Measurements from ENCODE around the gene CCNL2.
"Not testable (repeated sequence)": the region's sequence is repeated elsewhere in the genome, so short reads cannot be mapped to it uniquely, and the experiment has no call there.

The CCNL2 gene

GRCh38 chr1:1430114-1430982 is 31.2 kb upstream of the CCNL2 start:
- Histone ChIP-seq H3K9me3 (ENCODE audit: insufficient read depth, low read length) (no peaks in the 10 kb centered on the region), H3K4me1 (ENCODE audit: low read length) (no peaks in the 10 kb centered on the region), H3K27me3 (ENCODE audit: low read depth, low read length) (no peaks in the 10 kb centered on the region), H3K4me3 (ENCODE audit: low read length) (no peak overlapping the region), H2AFZ (ENCODE audit: low read depth, low read length) (no peak overlapping the region), H3K4me2 (ENCODE audit: low read length) (no peak overlapping the region), H3K9ac (ENCODE audit: low read length) (no peak overlapping the region), H3K36me3 (replicated peaks; ENCODE audit: low read depth, low read length) (no peaks in the 10 kb centered on the region), H3K79me2 (ENCODE audit: low read length) (no peaks in the 10 kb centered on the region), H4K20me1 (ENCODE audit: insufficient read depth, low read length) (no peaks in the 10 kb centered on the region), H3K27ac (ENCODE audit: low read length) (no peak overlapping the region)
- no peak for TF ChIP-seq EZH2phosphoT487 (IDR thresholded peaks at IDR 0.05; ENCODE audit: low read depth)
- TF ChIP-seq CTCF (IDR thresholded peaks at IDR 0.05; ENCODE audit: low read depth, low read length), result no peak

- H3K4me1 ChIP-seq (ENCODE audit: low read length), result no peaks in the 10 kb centered on the region
- no peaks in the 10 kb centered on the region for H3K27me3 ChIP-seq (ENCODE audit: low read depth, low read length)
- no peak for TF ChIP-seq EZH2phosphoT487 (IDR thresholded peaks at IDR 0.05; ENCODE audit: low read depth)
- no peak for TF ChIP-seq CTCF (IDR thresholded peaks at IDR 0.05; ENCODE audit: low read depth, low read length)
- H3K79me2 ChIP-seq (ENCODE audit: low read length), result no peaks in the 10 kb centered on the region
- no peak overlapping the region for H3K27ac ChIP-seq (ENCODE audit: low read length)
- H3K4me2 ChIP-seq (ENCODE audit: low read length), result no peak overlapping the region
- no peak overlapping the region for H3K9ac ChIP-seq (ENCODE audit: low read length)
- H4K20me1 ChIP-seq (ENCODE audit: insufficient read depth, low read length), result no peaks in the 10 kb centered on the region
- no peak overlapping the region for H3K4me3 ChIP-seq (ENCODE audit: low read length)
- H3K36me3 ChIP-seq (replicated peaks; ENCODE audit: low read depth, low read length), result no peaks in the 10 kb centered on the region
- no peaks in the 10 kb centered on the region for H3K9me3 ChIP-seq (ENCODE audit: insufficient read depth, low read length)
- H2AFZ ChIP-seq (ENCODE audit: low read depth, low read length), result no peak overlapping the region
Measured at GRCh38 chr1:1429671-1430073, 30.5 kb upstream of the CCNL2 start.

GRCh38 chr1:1428967-1429366 is 29.8 kb upstream of the CCNL2 start:
- H2AFZ ChIP-seq (ENCODE audit: low read depth, low read length); H3K27ac ChIP-seq (ENCODE audit: low read length); H3K79me2 ChIP-seq (ENCODE audit: low read length); H3K4me3 ChIP-seq (ENCODE audit: low read length); H3K9ac ChIP-seq (ENCODE audit: low read length); H4K20me1 ChIP-seq (ENCODE audit: insufficient read depth, low read length); H3K9me3 ChIP-seq (ENCODE audit: insufficient read depth, low read length); H3K4me2 ChIP-seq (ENCODE audit: low read length); H3K4me1 ChIP-seq (ENCODE audit: low read length); H3K27me3 ChIP-seq (ENCODE audit: low read depth, low read length); H3K36me3 ChIP-seq (replicated peaks; ENCODE audit: low read depth, low read length): not testable (repeated sequence)

- no peaks in the 10 kb centered on the region for H3K9me3 ChIP-seq (ENCODE audit: insufficient read depth, low read length)
- H3K27ac ChIP-seq (ENCODE audit: low read length), result no peak overlapping the region
- TF ChIP-seq CTCF (IDR thresholded peaks at IDR 0.05; ENCODE audit: low read depth, low read length) (no peak), EZH2phosphoT487 (IDR thresholded peaks at IDR 0.05; ENCODE audit: low read depth) (no peak)
Measured at GRCh38 chr1:1428174-1428573, 29.0 kb upstream of the CCNL2 start.

More at GRCh38 chr1:1428174-1428573, 29.0 kb upstream of the CCNL2 start:
- Histone ChIP-seq H3K79me2 (ENCODE audit: low read length) (no peaks in the 10 kb centered on the region), H4K20me1 (ENCODE audit: insufficient read depth, low read length) (no peaks in the 10 kb centered on the region), H3K4me3 (ENCODE audit: low read length) (no peak overlapping the region), H3K9ac (ENCODE audit: low read length) (no peak overlapping the region), H3K4me2 (ENCODE audit: low read length) (no peak overlapping the region), H3K27me3 (ENCODE audit: low read depth, low read length) (no peaks in the 10 kb centered on the region), H3K4me1 (ENCODE audit: low read length) (no peaks in the 10 kb centered on the region), H3K36me3 (replicated peaks; ENCODE audit: low read depth, low read length) (no peaks in the 10 kb centered on the region), H2AFZ (ENCODE audit: low read depth, low read length) (no peak overlapping the region)
